GM12874 (cell line): Measurements from ENCODE around the gene TSPEAR.
"Not testable (repeated sequence)": the region's sequence is repeated elsewhere in the genome, so short reads cannot be mapped to it uniquely, and the experiment has no call there.

Experiments
- CTCF ChIP-seq: IDR thresholded peaks from 2 replicates; pipeline ENCODE4 v1.5.1; 2011; ENCODE audit warnings: low read depth, mild to moderate bottlenecking, control low read depth, low read length, moderate library complexity; ENCODE audit not compliant: insufficient read depth

Gene TSPEAR

GRCh38 chr21:44649521-44650100 is 61.8 kb downstream of the TSPEAR start:
- TF ChIP-seq CTCF, result no peak

GRCh38 chr21:44648557-44649311 is 62.6 kb downstream of the TSPEAR start:
- TF ChIP-seq CTCF, result no peak

GRCh38 chr21:44647222-44647552 is 64.2 kb downstream of the TSPEAR start:
- no peak for TF ChIP-seq CTCF

GRCh38 chr21:44646366-44647221 is 64.8 kb downstream of the TSPEAR start, which contains the start of gene KRTAP10-11:
KRTAP10-11 (plus strand) TSS chr21:44646414; CDS start chr21:44646459, 45 bp downstream.
- TF ChIP-seq CTCF, result not testable (repeated sequence)

GRCh38 chr21:44644878-44645277 is 66.5 kb downstream of the TSPEAR start:
- no peak for TF ChIP-seq CTCF

- TF ChIP-seq CTCF, result no peak
Measured at GRCh38 chr21:44643741-44644310, 67.5 kb downstream of the TSPEAR start.

- no peak for TF ChIP-seq CTCF
Measured at GRCh38 chr21:44640761-44641160, 70.6 kb downstream of the TSPEAR start.
